A673 (cell line): ENCODE data around the gene KRTAP10-5. TPM values are rescaled to one million over a fixed set of nuclear protein-coding genes. Genes with fewer than 3 reads are reported as not detected.

ENCODE experiments used
- BruUV-seq: library from RNA; stranded (reverse); fragments of 400-500 nt; replicated peaks from 2 replicates; lab custom pipeline; 2021; lab: Mats Ljungman, UMichigan
- CTCF ChIA-PET: fragments of 300-600 bp; sonication (Branson Sonifier 250); formaldehyde crosslinking; loops from one replicate; lab custom pipeline; 2022; ENCODE audit warnings: antibody characterized with exemption; lab: Charles Lee
- POLR2A ChIA-PET: fragments of 300-600 bp; sonication (Branson Sonifier 250); formaldehyde crosslinking; loops from one replicate; lab custom pipeline; 2022; ENCODE audit warnings: antibody characterized with exemption; ENCODE audit not compliant: low non-redundant PET; lab: Charles Lee
- DNase-seq: peaks from one replicate; pipeline ENCODE4 v3.0.0-alpha.2; 2015; ENCODE audit warnings: low spot score
- H3K27ac ChIP-seq: fragments of 200-600 bp; sonication (generic); 2 replicates; pipeline ENCODE4 v1.5.1; 2016; ENCODE audit warnings: mixed run types, low read depth, mild to moderate bottlenecking, mixed read lengths, antibody characterized with exemption, low read length; ENCODE audit not compliant: poor library complexity, severe bottlenecking
- H3K27me3 ChIP-seq: fragments of 200-600 bp; sonication (generic); replicated peaks from 2 replicates; pipeline ENCODE4 v1.6.1; 2017; ENCODE audit warnings: mixed run types, low read depth, mild to moderate bottlenecking, mixed read lengths, antibody characterized with exemption, low read length; ENCODE audit not compliant: insufficient read depth, poor library complexity
- H3K36me3 ChIP-seq: fragments of 200-600 bp; sonication (generic); 2 replicates; pipeline ENCODE4 v1.6.1; 2016; ENCODE audit warnings: mixed run types, mild to moderate bottlenecking, mixed read lengths, antibody characterized with exemption, low read length; ENCODE audit not compliant: insufficient read depth, poor library complexity, severe bottlenecking
- H3K4me1 ChIP-seq: fragments of 200-600 bp; sonication (generic); 2 replicates; pipeline ENCODE4 v1.6.1; 2017; ENCODE audit warnings: mixed run types, mild to moderate bottlenecking, mixed read lengths, antibody characterized with exemption, low read length; ENCODE audit not compliant: insufficient read depth, poor library complexity, severe bottlenecking
- H3K4me3 ChIP-seq: fragments of 200-600 bp; sonication (generic); 2 replicates; pipeline ENCODE4 v1.5.1; 2016; ENCODE audit warnings: low read depth, mixed run types, mild to moderate bottlenecking, mixed read lengths, low read length; ENCODE audit not compliant: poor library complexity, severe bottlenecking
- H3K9me3 ChIP-seq: fragments of 200-600 bp; sonication (generic); 2 replicates; pipeline ENCODE4 v1.6.1; 2016; ENCODE audit warnings: mixed run types, low read depth, mild to moderate bottlenecking, mixed read lengths, antibody characterized with exemption, low read length; ENCODE audit not compliant: poor library complexity, severe bottlenecking
- EZH2 ChIP-seq: fragments of 200-600 bp; sonication (generic); IDR thresholded peaks from 2 replicates; pipeline ENCODE4 v1.6.1; 2017; ENCODE audit warnings: borderline replicate concordance, low read depth, mild to moderate bottlenecking, mixed read lengths, antibody characterized with exemption, low read length; ENCODE audit not compliant: poor library complexity, severe bottlenecking
- intact Hi-C: fragments of 100-400 bp; cut with micrococcal nuclease; formaldehyde crosslinking; loops from one replicate; pipeline ENCODE4 v1.10.0; 2022; ENCODE audit not compliant: unreplicated experiment
- total RNA-seq: library from RNA; stranded (reverse); gene quantifications from 2 replicates; pipeline ENCODE4 v1.2.3, GENCODE V29; 2021
- TF ChIP-seq, protein P1 (sequence below): fragments of 300-800, 200-600 bp; sonication (generic); conservative IDR thresholded peaks from 2 replicates; pipeline ENCODE4 v1.5.1; 2017; ENCODE audit warnings: low read depth, mild to moderate bottlenecking, antibody characterized with exemption, low read length, moderate library complexity, mixed read lengths

KRTAP10-5 gene
- total RNA-seq, 1 experiment from 2014 or later = not detected

DNA sequence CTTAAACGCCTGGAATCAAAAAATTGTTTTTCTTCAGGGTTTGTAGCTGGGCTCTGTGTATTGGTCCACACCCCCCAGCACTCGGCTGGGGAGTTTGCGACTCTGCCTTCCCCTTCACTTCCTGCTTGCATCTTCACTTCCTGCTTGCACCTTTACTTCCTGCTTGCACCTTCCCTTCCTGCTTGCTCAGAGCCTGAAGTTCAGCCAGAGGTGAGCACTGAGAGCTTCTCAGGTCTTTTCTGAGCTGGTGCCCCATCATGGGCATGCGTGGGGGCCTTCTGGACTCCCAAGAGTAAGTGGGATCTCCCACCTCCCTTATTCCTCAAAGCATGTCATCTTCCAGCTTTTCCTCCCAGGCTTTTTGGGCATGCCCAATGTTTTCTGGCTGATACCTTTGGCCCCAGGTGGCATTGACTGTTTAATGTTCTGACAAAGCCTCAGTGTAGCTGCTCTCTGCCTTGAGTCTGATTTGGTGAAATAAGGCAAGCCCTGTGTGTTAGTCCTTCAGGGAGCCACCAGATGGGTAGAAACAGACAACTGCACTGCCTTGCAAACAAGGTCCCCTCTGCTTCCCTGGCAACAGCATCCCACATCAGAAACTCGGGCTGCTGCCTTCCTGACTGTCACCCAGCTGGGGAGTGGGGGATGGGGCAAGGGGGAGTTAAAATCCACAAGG, 32.6 kb downstream of the KRTAP10-5 start:
- Histone ChIP-seq H3K27me3 (no peaks in the 10 kb centered on the region), H3K36me3 (no peaks in the 10 kb centered on the region), H3K27ac (no peak overlapping the region), H3K4me3 (no peak overlapping the region), H3K4me1 (no peaks in the 10 kb centered on the region), H3K9me3 (peaks cover 10% of the 10 kb centered on the region)
- no peak for TF ChIP-seq EZH2
- TF ChIP-seq, protein P1, sequence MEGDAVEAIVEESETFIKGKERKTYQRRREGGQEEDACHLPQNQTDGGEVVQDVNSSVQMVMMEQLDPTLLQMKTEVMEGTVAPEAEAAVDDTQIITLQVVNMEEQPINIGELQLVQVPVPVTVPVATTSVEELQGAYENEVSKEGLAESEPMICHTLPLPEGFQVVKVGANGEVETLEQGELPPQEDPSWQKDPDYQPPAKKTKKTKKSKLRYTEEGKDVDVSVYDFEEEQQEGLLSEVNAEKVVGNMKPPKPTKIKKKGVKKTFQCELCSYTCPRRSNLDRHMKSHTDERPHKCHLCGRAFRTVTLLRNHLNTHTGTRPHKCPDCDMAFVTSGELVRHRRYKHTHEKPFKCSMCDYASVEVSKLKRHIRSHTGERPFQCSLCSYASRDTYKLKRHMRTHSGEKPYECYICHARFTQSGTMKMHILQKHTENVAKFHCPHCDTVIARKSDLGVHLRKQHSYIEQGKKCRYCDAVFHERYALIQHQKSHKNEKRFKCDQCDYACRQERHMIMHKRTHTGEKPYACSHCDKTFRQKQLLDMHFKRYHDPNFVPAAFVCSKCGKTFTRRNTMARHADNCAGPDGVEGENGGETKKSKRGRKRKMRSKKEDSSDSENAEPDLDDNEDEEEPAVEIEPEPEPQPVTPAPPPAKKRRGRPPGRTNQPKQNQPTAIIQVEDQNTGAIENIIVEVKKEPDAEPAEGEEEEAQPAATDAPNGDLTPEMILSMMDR = no peak
- intact Hi-C loops = loop anchor here (10.0 kb wide), 1 partner anchor 57 kb away; the partner anchor contains the start of gene KRTAP10-7
- ChIA-PET POLR2A (no interaction called here), CTCF (no interaction called here)
- no peak for DNase-seq
- no TSS peak for BruUV-seq

DNA sequence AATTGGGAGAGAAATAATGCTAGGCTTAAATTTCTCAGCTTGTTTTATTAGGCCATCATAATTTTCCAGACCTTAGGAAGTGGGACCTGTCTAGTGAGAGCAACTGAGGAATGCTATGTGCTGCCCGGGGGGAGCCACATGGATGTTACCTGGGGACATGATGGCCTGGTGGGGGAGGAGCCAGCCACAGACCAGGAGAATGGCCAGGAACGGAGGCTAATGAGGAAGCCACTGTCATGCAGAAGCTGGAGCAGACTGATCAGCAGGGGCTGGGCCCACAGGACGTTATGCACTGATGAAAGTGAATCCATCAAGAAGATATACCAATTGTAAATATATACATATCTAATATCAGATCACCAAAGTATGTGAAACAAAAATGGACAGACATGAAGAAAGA, 35.8 kb downstream of the KRTAP10-5 start:
- no peak for DNase-seq
- Histone ChIP-seq H3K27me3 (no peaks in the 10 kb centered on the region), H3K36me3 (no peaks in the 10 kb centered on the region), H3K27ac (no peak overlapping the region), H3K4me1 (no peaks in the 10 kb centered on the region), H3K9me3 (peaks cover 22% of the 10 kb centered on the region), H3K4me3 (no peak overlapping the region)
- TF ChIP-seq, protein P1 = no peak
- TF ChIP-seq EZH2 = no peak
- CTCF ChIA-PET = no interaction called here
- POLR2A ChIA-PET = no interaction called here
- BruUV-seq = no TSS peak
- intact Hi-C loops = loop anchor here (10.0 kb wide), 1 partner anchor 60 kb away; the partner anchor contains the start of gene KRTAP10-7

DNA sequence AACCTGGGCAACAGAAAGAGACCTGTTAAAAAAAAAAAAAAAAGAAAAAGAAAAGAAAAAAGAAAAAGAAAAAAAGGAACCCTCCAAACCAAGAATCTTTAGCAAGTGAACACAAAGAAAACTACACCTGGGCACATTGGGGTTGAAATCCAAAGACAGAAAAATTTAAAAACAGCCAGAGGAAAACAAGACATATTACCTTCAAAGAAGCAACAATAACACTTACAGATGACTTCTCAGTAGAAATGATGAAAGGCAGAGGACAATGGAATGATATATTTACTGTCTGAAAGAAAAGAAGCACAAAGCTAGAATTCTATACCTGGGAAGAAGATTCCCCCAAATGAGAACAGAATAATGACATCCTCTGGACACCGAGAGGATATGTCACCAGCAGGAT, 37.7 kb downstream of the KRTAP10-5 start:
- ChIA-PET CTCF (no interaction called here), POLR2A (no interaction called here)
- no peaks in the 10 kb centered on the region for H3K4me1 ChIP-seq
- no peaks in the 10 kb centered on the region for H3K27me3 ChIP-seq
- BruUV-seq = no TSS peak
- no peak overlapping the region for H3K4me3 ChIP-seq
- intact Hi-C loops = loop anchor here (10.0 kb wide), 1 partner anchor 62 kb away; the partner anchor contains the start of gene KRTAP10-7
- H3K36me3 ChIP-seq = no peaks in the 10 kb centered on the region
- peaks cover 22% of the 10 kb centered on the region for H3K9me3 ChIP-seq
- H3K27ac ChIP-seq = no peak overlapping the region
- TF ChIP-seq, protein P1 = no peak
- no peak for TF ChIP-seq EZH2
- DNase-seq = no peak
